GM15510 (cell line): ENCODE results near the gene FKBP5.

Experiments
- POLR2A ChIP-seq: IDR thresholded peaks from 3 replicates; pipeline ENCODE4 v1.6.1; 2011; ENCODE audit warnings: borderline replicate concordance; ENCODE audit not compliant: insufficient read length; ENCODE audit errors: extremely low read depth

The FKBP5 gene

DNA sequence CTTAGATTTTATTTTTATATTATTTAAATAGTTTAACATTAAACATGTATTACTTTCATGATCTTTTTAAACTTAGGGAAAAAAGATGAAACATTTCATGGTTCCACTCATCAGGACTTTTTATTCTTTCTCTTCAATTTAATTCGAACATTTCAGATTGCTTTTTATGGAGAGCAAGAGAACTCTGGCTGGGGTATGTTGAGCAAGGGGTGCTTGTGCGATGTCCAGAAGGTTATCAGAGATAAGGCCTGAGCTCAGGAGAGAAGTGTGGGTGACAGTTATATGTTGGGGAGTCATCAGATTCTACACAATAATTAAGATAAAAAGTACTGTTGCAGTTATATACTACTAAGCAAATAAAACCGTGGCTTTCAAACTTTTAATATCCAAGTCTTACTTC lies 37.5 kb downstream of the FKBP5 start:
- TF ChIP-seq POLR2A, result no peak

DNA sequence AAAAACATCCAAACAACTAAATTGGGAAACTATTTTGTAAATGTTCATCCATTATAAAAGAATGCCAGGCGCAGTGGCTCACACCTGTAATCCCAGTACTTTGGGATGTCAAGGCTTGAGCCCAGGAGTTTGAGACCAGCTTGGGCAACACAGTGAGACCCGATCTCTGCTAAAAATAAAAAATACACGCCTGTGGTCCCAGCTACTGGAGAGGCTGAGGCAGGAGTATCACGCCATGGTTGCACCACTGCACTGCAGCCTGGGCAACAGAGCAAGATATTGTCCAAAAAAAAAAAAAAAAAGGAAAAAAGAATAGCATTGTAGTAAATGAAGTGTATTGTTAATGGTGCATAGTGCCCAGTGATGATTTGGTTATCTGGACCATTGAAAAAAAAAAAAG lies 38.7 kb downstream of the FKBP5 start:
- no peak for TF ChIP-seq POLR2A

DNA sequence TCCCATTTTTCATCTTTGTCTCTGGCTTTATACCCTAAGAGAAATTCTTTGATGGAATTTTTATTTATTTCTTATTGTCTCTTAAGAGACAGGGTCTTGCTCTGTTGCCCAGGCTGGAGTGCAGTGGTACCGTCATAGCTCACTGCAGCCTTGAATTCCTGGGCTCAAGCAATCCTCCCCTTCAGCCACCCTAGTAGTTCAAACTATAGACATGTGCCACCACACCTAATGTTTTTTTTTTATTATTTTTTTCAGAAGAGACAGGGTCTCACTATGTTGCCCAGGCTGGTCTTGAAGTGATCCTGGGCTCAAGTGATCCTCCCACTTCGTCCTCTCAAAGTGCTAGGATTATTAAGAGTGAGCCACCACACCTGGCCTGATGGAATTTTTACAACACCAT lies 40.5 kb downstream of the FKBP5 start:
- no peak for TF ChIP-seq POLR2A

DNA sequence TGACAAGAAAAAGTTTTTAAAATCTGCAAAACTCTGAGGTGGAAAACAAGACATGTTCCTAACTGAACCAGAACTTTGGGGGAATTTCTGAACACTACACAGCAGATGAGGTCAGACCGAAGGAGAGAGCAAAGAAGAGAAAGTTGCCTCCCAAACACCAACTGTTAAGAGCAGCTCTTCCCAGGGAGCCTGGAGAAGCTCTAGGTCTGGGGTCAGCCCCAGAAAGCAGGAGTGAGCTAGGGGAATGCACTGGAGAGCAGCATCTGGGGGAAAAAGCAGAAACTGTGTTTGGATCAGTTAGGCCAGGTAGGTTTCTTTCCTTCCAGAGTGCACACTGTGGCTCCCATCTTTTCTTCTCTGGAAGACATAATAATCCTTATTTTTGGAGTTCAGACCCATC lies 41.3 kb downstream of the FKBP5 start:
- no peak for TF ChIP-seq POLR2A

DNA sequence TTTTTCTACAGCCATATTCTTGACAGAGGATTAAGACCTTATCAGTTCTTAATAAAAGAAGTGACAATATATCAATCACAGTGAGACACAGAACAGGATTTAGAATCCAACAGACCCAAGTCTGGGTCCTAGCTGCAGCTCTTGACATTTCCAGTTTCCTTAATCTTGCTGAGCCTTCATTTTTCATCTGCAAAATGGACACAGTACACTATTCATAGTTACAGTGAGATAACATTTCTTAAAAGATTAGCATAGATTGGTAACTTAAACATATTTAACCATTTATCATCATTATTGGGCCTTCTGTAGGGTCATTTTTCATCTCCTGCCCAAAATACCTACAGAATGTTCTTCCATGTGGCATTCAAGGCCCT lies 45.6 kb downstream of the FKBP5 start:
- no peak for TF ChIP-seq POLR2A

DNA sequence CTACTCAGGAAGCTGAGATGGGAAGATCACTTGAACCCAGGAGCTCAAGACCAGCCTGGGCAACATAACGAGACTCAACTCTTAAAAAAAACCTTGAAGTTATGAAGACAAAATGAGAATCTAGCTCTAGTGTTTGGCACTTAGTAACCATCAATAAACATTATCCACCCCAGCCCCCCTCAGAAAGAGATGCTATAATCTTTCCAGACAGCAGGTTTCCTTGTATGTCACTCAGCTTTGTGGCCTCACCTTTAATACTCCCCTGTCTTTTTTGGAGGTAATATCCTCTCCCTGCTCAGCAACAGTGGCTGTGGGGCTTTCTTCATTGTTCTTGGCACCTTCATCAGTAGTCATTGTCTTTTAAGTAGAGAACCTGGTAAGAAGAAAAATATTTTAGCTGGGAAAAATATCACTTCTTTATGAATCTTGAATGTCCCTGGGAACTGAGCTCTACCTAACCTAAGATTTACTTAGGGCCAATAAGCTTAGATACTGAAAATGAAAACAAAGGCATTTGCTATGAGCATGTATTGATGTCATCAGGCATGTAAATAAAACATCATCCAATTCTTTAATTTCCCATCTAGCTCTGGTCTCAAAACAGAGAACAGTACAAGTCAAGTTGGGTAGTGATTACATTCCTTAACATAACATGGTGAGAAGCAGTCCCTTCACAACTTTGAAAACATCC lies 46.1 kb downstream of the FKBP5 start:
- TF ChIP-seq POLR2A, result no peak

DNA sequence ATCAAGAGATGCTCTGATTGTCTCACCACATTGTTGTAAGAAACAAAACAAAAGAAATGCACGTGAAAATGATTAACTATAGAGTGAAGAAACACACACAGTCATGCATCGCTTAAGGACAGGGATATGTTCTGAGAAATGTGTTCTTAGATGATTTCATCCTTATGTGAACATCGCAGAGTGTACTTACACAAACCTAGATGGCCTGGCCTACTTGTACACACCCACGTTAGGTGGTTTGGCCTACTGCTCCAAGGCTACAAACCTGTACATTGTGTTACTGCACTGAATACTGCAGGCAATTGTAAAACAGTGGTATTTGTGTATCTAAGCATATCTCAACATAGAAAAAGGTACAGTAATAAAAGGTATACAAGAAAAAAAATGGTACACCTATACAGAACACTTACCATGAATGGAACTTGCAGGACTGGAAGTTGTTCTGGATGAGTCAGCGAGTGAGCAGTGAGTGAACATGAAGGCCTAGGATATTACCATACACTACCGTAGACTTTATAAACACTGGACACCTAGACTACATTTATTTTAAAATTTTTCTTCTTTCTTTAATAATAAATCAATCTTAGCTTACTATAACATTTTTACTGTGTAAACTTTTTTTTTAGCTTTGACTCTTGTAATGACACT lies 48.6 kb downstream of the FKBP5 start:
- no peak for TF ChIP-seq POLR2A

DNA sequence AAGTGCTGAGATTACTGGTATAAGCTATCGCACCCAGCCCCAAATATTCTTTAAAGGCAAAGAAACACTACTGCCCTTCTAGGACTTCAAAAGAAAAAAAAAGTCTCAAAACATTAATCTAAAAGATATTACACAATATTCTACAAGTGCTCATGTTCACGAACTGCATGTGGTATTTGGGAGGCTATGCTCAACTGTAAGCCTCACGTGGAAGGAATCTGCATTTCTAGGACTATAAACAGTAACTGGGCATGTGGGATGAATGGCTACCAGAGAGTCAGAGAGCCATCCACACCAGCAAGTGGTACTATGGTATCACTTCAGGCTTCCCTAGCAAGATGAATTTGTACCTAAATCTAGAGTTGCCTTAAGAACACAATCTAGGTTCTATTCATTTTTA lies 50.0 kb downstream of the FKBP5 start:
- no peak for TF ChIP-seq POLR2A

DNA sequence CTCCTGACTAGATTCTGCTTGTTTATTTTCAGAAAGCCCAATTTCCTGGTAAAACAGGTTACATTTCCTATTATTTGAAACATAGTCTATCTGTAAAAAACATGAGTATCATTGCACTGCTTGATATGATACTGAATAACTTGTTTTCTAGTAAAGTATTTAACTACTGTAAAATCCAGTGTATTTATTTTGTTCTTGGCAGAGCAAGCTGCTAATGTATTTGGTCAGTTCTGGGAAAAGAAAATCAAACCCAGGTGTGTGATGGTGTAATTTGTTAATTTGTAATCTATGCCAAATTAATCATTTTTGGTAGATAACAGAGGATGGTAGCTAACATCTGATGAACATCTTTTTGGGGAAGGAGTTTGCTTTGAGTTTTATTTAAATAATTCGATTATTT lies 50.8 kb downstream of the FKBP5 start:
- TF ChIP-seq POLR2A, result no peak

DNA sequence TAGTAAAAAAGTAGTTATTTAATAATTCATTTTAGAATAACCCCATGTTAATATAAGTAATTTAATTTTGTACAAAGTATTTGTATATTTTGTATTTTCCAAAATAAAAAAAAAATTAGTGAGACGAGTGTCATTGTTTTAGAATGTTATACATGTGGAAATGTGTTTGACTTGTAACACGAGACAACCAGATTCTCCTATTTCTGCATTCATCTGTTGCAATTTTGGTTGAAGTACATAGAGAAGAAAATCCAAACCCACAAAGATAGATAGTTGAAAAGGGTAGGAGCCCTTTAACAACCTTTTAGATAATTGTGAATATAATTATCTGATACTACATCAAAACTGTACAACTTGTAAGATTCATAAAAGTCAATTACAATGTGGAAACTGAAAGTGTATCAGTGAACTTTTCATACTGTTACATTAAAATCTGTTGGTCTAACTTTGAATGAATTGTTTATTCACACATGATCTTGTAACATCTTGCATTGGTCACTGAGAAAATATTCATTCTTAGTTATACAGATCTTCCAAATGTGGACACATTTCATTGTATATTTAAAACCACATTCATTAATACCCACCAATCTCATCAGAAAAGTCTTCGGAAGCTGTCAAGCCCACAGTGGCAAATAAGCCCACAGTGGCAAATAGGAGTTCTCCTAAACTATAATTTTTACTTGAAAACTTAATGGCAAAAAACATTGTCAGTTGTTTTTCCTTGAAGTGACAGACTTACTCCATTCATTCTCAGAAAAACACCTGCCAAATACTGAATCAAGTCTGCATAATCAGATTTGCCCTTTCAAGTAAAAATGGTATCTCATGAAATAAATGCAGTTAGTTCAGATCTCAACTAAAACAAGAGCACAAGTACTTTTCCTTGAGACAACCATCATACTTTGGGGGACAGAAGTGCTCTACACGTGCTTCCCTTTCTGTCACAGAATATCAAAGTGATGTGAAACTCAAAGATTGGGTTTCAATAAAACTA lies 52.8 kb downstream of the FKBP5 start:
- no peak for TF ChIP-seq POLR2A

DNA sequence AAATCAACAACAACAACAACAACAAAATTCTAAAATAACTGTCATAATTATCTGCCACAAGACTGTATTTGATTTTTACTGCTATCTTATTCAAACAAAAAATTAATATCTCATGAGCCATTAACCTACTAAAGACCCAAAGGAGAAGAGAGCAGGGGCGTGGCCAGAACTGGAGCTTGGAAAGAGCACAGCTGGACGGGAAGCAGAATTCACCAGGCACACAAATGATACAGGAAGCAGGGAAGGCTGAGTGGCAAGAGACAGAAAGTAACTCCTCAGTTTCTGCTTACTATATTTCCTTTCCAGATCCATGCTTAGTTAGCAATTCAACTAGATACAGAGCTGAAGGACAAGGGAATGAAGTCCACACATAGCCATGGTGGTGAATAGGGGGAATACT lies 54.4 kb downstream of the FKBP5 start:
- TF ChIP-seq POLR2A, result no peak

DNA sequence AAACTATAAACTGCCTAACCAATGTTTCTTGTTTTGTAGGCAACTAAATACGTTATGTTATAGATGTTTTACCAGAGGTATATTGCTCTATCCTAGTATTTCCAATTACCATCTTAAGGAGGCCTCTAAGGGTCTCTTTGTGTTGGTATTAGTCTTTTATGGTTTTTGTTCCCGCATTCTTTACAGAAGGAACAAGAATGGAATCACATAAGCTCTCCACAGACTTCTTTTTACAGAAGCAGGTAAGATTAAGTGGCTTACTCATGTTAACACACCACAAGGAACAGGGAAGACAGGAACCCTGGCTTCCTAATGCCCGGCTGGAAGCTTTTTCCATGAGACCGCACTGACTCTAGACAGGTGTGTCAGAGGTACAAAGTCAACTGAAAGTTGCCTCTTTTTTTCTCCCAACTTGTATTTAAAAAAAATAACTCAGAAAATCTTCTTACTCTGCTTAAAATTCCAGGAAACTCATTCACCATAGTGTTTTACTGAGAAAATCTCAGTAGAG lies 55.1 kb downstream of the FKBP5 start:
- TF ChIP-seq POLR2A, result no peak

DNA sequence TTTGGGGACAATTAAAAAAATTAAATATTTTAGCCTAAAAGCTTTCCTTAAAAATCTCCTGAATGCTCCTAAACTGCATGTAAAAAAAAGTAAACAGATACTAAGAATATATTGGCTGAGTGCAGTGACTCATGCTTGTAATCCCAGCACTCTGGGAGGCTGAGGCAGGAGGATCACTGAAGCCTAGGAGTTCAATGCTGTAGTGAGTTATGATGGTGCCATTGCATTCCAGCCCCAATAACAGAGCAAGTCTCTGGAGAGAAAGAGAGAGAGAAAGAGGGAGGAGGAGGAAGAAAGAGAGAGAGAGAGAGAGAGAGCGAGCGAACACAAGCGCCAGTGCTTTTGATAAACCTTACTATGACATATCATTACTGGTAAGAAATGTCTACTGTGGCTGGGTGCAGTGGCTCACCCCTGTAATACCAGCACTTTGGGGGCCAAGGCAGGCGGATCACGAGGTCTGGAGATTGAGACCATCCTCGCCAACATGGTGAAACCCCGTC lies 58.8 kb downstream of the FKBP5 start:
- no peak for TF ChIP-seq POLR2A

DNA sequence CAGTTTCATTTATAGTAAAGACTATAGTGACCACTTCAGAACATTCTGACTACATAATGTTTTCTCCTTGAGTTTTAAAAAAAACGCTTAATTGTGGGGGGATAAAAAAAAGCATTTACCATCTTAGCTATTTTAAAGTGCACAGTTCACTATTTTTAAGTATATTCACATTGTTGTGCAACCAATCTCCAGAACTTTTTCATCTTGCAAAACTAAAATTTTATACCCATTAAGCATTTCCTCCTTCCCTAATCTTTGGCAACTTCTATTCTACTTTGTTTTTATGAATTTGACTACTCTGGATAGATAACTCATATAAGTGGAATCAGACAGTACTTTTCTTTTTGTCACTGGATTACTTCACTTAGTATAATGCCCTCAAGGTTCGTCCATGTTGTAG lies 62.3 kb downstream of the FKBP5 start:
- TF ChIP-seq POLR2A, result no peak
